Upper lobe of left lung (tissue), 4 donors: ENCODE results near the gene WNT16.

Experiments used
- CTCF ChIP-seq, 6 experiments: fragments of 450-650 bp in 4 of 6; fragments of 200-600 bp in 2 of 6; sonication (generic) in 2 of 6; IDR thresholded peaks; one replicate each; pipeline ENCODE4 v1.5.1; 2016 to 2019; ENCODE audit warnings: antibody characterized with exemption in 6 of 6
- EP300 ChIP-seq, 4 donors: sonication (generic); formaldehyde crosslinking; IDR thresholded peaks; one replicate each; pipeline ENCODE4 v1.5.1; 2017; ENCODE audit warnings: antibody characterized with exemption in 4 of 4, control low read depth in 2 of 4
- POLR2A ChIP-seq, 4 donors: fragments of 450-650 bp; IDR thresholded peaks; one replicate each; pipeline ENCODE4 v1.5.1; 2016 to 2017; ENCODE audit warnings: antibody characterized with exemption in 4 of 4, mild to moderate bottlenecking in 2 of 4
- POLR2AphosphoS5 ChIP-seq, 2 donors: sonication (generic); formaldehyde crosslinking; IDR thresholded peaks; one replicate each; pipeline ENCODE4 v1.5.1; 2017; ENCODE audit warnings: antibody characterized with exemption in 2 of 2

GRCh38 chr7:121383235-121383910, 54.6 kb downstream of the WNT16 start:
- TF ChIP-seq CTCF (IDR thresholded peaks at IDR 0.05), result no peak
- no peak for TF ChIP-seq POLR2AphosphoS5 (IDR thresholded peaks at IDR 0.05)
- no peak for TF ChIP-seq POLR2A (IDR thresholded peaks at IDR 0.05)
- no peak for TF ChIP-seq EP300 (IDR thresholded peaks at IDR 0.05)
